GM12878 (cell line): ENCODE measurements around the gene VASP.

Source experiments
- BCL11A ChIP-seq: IDR thresholded peaks from 2 replicates; pipeline ENCODE4 v1.6.1; 2011; ENCODE audit warnings: low read depth, low read length
- CTCF ChIP-seq, 3 experiments: IDR thresholded peaks in 2 of 3; conservative IDR thresholded peaks in 1 of 3; 2 replicates each; pipeline ENCODE4 v1.5.1; 2011; ENCODE audit warnings: low read depth in 3 of 3, low read length in 3 of 3, mild to moderate bottlenecking in 3 of 3, control low read depth in 2 of 3, moderate library complexity in 2 of 3, inconsistent platforms in 1 of 3, mixed read lengths in 1 of 3; ENCODE audit not compliant: control insufficient read depth in 2 of 3, insufficient read depth in 1 of 3; ENCODE audit errors: extremely low read depth in 1 of 3
- ELK1 ChIP-seq: IDR thresholded peaks from 2 replicates; pipeline ENCODE4 v1.6.1; 2012; ENCODE audit warnings: low read depth, low read length, improper control_type of control experiment
- FOXM1 ChIP-seq: IDR thresholded peaks from 2 replicates; pipeline ENCODE4 v1.6.1; 2012; ENCODE audit warnings: low read depth, mild to moderate bottlenecking, inconsistent platforms, low read length, moderate library complexity
- JUND ChIP-seq: IDR thresholded peaks from 2 replicates; pipeline ENCODE4 v1.6.1; 2012; ENCODE audit warnings: low read depth, mild to moderate bottlenecking, low read length, improper control_type of control experiment, moderate library complexity
- MTA2 ChIP-seq: fragments of 450-650 bp; IDR thresholded peaks from 2 replicates; pipeline ENCODE4 v1.6.1; 2016; ENCODE audit warnings: low read depth, mild to moderate bottlenecking, moderate library complexity
- NFIC ChIP-seq: IDR thresholded peaks from 2 replicates; pipeline ENCODE4 v1.6.1; 2012; ENCODE audit warnings: low read depth, mild to moderate bottlenecking, inconsistent platforms, low read length, moderate library complexity
- RAD21 ChIP-seq: IDR thresholded peaks from 2 replicates; pipeline ENCODE4 v1.6.1; 2011; ENCODE audit warnings: mild to moderate bottlenecking, low read depth, low read length, moderate library complexity; ENCODE audit not compliant: insufficient read depth
- USF2 ChIP-seq: IDR thresholded peaks from 2 replicates; pipeline ENCODE4 v1.6.1; 2011; ENCODE audit warnings: low read depth, low read length, improper control_type of control experiment, borderline replicate concordance
- YY1 ChIP-seq: IDR thresholded peaks from 2 replicates; pipeline ENCODE4 v1.6.1; 2011; ENCODE audit warnings: low read depth, mild to moderate bottlenecking, low read length

- no peak for TF ChIP-seq RAD21
- TF ChIP-seq CTCF (IDR thresholded peaks at IDR 0.05 in 2 of 3, conservative IDR thresholded peaks at IDR 0.05 in 1 of 3; ENCODE audit: control insufficient read depth in 2 of 3, extremely low read depth in 1 of 3, insufficient read depth in 1 of 3, low read depth in 3 of 3, low read length in 3 of 3), result no peak
- TF ChIP-seq NFIC, result no peak
- no peak for TF ChIP-seq USF2
- 0 out of 2 replicates have a peak, but pooled peaks have one; percentile 4 for TF ChIP-seq BCL11A
- no peak for TF ChIP-seq ELK1
- peak; percentile 61; the same call in 1 of the 2 replicates for TF ChIP-seq YY1
- peak; percentile 69 for TF ChIP-seq MTA2
- peak; percentile 28; the same call in 1 of the 2 replicates for TF ChIP-seq JUND
- TF ChIP-seq FOXM1, result no peak
These were observed at the start of gene VASP for GRCh38 chr19:45506989-45507871.
